Common myeloid progenitor, CD34-positive (primary cell): ENCODE data around the gene RAB3C.
A peak's percentile ranks its signal among the peaks of the same experiment; 100 is the strongest.

Experiments
- CTCF ChIA-PET: fragments of 350-600 bp; sonication (Branson Sonifier 250); formaldehyde crosslinking; loops from one replicate; lab custom pipeline; 2021; ENCODE audit warnings: antibody characterized with exemption; lab: Charles Lee
- POLR2A ChIA-PET: fragments of 350-600 bp; sonication (Branson Sonifier 250); formaldehyde crosslinking; loops from one replicate; lab custom pipeline; 2021; ENCODE audit warnings: antibody characterized with exemption; lab: Charles Lee
- DNase-seq, 3 donors: peaks; one replicate each; pipeline versions ENCODE4 v3.0.0 to v3.0.0-alpha.2; 2013
- H3K27ac ChIP-seq, 2 experiments: 1 replicate in 1 of 2; 2 replicates in 1 of 2; pipeline ENCODE4 v1.7.0; 2013; ENCODE audit warnings: inconsistent platforms in 2 of 2, low read length in 2 of 2, mild to moderate bottlenecking in 2 of 2, low read depth in 1 of 2, moderate library complexity in 1 of 2; ENCODE audit not compliant: severe bottlenecking in 2 of 2, insufficient read depth in 1 of 2, poor library complexity in 1 of 2
- H3K27me3 ChIP-seq, 5 experiments: replicated peaks in 2 of 5; 1 replicate in 3 of 5; 2 replicates in 2 of 5; pipeline versions ENCODE4 v1.6.1 to v1.7.0; 2013; ENCODE audit warnings: low read length in 4 of 5, mild to moderate bottlenecking in 2 of 5, moderate library complexity in 2 of 5, inconsistent platforms in 1 of 5; ENCODE audit not compliant: insufficient read depth in 5 of 5, control insufficient read depth in 4 of 5
- H3K36me3 ChIP-seq, 4 experiments: 1 replicate in 2 of 4; 2 replicates in 2 of 4; pipeline versions ENCODE4 v1.6.1 to v1.7.0; 2013; ENCODE audit warnings: low read length in 3 of 4, control low read depth in 1 of 4, mild to moderate bottlenecking in 1 of 4; ENCODE audit not compliant: control insufficient read depth in 4 of 4, insufficient read depth in 4 of 4
- H3K4me1 ChIP-seq, 4 experiments: 1 replicate in 3 of 4; 2 replicates in 1 of 4; pipeline versions ENCODE4 v1.6.1 to v1.7.1; 2013; ENCODE audit warnings: low read length in 3 of 4, mild to moderate bottlenecking in 3 of 4, control low read depth in 1 of 4, inconsistent platforms in 1 of 4, moderate library complexity in 1 of 4; ENCODE audit not compliant: control insufficient read depth in 4 of 4, insufficient read depth in 4 of 4; ENCODE audit errors: control extremely low read depth in 1 of 4
- H3K4me3 ChIP-seq, 7 experiments: 1 replicate in 4 of 7; 2 replicates in 3 of 7; pipeline versions ENCODE4 v1.5.1 to v1.7.0; 2013; ENCODE audit warnings: mild to moderate bottlenecking in 7 of 7, low read length in 6 of 7, moderate library complexity in 6 of 7, inconsistent platforms in 2 of 7, low read depth in 2 of 7, control low read depth in 1 of 7; ENCODE audit not compliant: insufficient read depth in 4 of 7, control insufficient read depth in 1 of 7; ENCODE audit errors: extremely low read depth in 1 of 7
- H3K9me3 ChIP-seq, 5 experiments: 1 replicate in 4 of 5; 2 replicates in 1 of 5; pipeline versions ENCODE4 v1.6.1 to v1.7.1; 2013; ENCODE audit warnings: low read length in 4 of 5, mild to moderate bottlenecking in 2 of 5, inconsistent platforms in 1 of 5, low read depth in 1 of 5, moderate library complexity in 1 of 5; ENCODE audit not compliant: control insufficient read depth in 4 of 5, insufficient read depth in 2 of 5; ENCODE audit errors: control extremely low read depth in 1 of 5
- WGBS: methylation state at CpG from one replicate; pipeline ENCODE4 v1.1.5; 2013; ENCODE audit not compliant: insufficient coverage; 5-methylcytosine and 5-hydroxymethylcytosine counted together

RAB3C gene

GRCh38 chr5:58793888-58794657, 211.2 kb downstream of the RAB3C start:
- Histone ChIP-seq H3K9me3 (no peaks in the 10 kb centered on the region), H3K27me3 (no peaks in the 10 kb centered on the region), H3K36me3 (no peaks in the 10 kb centered on the region), H3K27ac (no peak overlapping the region), H3K4me3 (no peak overlapping the region), H3K4me1 (peaks cover 0 to 2% (median 0%) of the 10 kb centered on the region in 4 experiments)
- no CpG with 5 or more reads among the region's 4 CpGs for WGBS
- CTCF ChIA-PET, result no interaction called here
- POLR2A ChIA-PET, result no interaction called here
- peak in 2 of 3 donors; percentile 41 to 46 for DNase-seq

- DNase-seq, result no peak
- Histone ChIP-seq H3K36me3 (no peaks in the 10 kb centered on the region), H3K27ac (no peak overlapping the region), H3K27me3 (no peaks in the 10 kb centered on the region), H3K4me3 (no peak overlapping the region), H3K4me1 (peaks cover 0 to 2% (median 0%) of the 10 kb centered on the region in 4 experiments), H3K9me3 (no peaks in the 10 kb centered on the region)
- ChIA-PET POLR2A (no interaction called here), CTCF (interaction anchor here (1.7 kb wide), 1 partner anchor 9 kb away, joined by 4 read pairs; no protein-coding TSS in a partner anchor)
- WGBS, result 100% methylated on average over 2 of the region's 4 CpGs
Observed at GRCh38 chr5:58794875-58795274, 212.0 kb downstream of the RAB3C start.

- no peak overlapping the region for H3K4me3 ChIP-seq
- H3K4me1 ChIP-seq, result peaks cover 0 to 2% (median 0%) of the 10 kb centered on the region in 4 experiments
- POLR2A ChIA-PET, result no interaction called here
- no peaks in the 10 kb centered on the region for H3K27me3 ChIP-seq
- no peaks in the 10 kb centered on the region for H3K36me3 ChIP-seq
- CTCF ChIA-PET, result interaction anchor here (1.7 kb wide), 1 partner anchor 9 kb away, joined by 4 read pairs; no protein-coding TSS in a partner anchor
- DNase-seq, result no peak
- H3K27ac ChIP-seq, result no peak overlapping the region
- no peaks in the 10 kb centered on the region for H3K9me3 ChIP-seq
Observed at GRCh38 chr5:58795327-58795726, 212.5 kb downstream of the RAB3C start.

GRCh38 chr5:58797021-58797420, 214.1 kb downstream of the RAB3C start:
- no peak overlapping the region for H3K4me3 ChIP-seq
- H3K4me1 ChIP-seq, result peaks cover 0 to 2% (median 0%) of the 10 kb centered on the region in 4 experiments
- CTCF ChIA-PET, result interaction anchor here (0.9 to 1.5 kb wide), 4 partner anchors 15 to 53 kb away, joined by 3 to 4 read pairs (median 3); no protein-coding TSS in a partner anchor
- DNase-seq, result no peak
- no peaks in the 10 kb centered on the region for H3K9me3 ChIP-seq
- no peaks in the 10 kb centered on the region for H3K27me3 ChIP-seq
- no peaks in the 10 kb centered on the region for H3K36me3 ChIP-seq
- POLR2A ChIA-PET, result no interaction called here
- no peak overlapping the region for H3K27ac ChIP-seq

- WGBS, result 100% methylated on average over 1 of the region's 7 CpGs
- POLR2A ChIA-PET, result interaction anchor here (1.2 kb wide), 1 partner anchor 26 kb away, joined by 3 read pairs; no protein-coding TSS in a partner anchor
Observed at GRCh38 chr5:58800356-58800755, 217.5 kb downstream of the RAB3C start.

GRCh38 chr5:58800861-58801540, 218.1 kb downstream of the RAB3C start:
- Histone ChIP-seq H3K4me3 (no peak overlapping the region), H3K36me3 (no peaks in the 10 kb centered on the region), H3K9me3 (no peaks in the 10 kb centered on the region), H3K27ac (no peak overlapping the region), H3K27me3 (no peaks in the 10 kb centered on the region), H3K4me1 (no peaks in the 10 kb centered on the region)
- 88% methylated on average over 3 of the region's 5 CpGs for WGBS
- no peak for DNase-seq
- POLR2A ChIA-PET, result interaction anchor here (1.2 kb wide), 1 partner anchor 27 kb away, joined by 3 read pairs; no protein-coding TSS in a partner anchor
- CTCF ChIA-PET, result interaction anchor here (2.3 kb wide), 1 partner anchor 15 kb away, joined by 5 read pairs; no protein-coding TSS in a partner anchor

More at GRCh38 chr5:58800356-58800755, 217.5 kb downstream of the RAB3C start:
- CTCF ChIA-PET, result interaction anchor here (2.3 kb wide), 1 partner anchor 14 kb away, joined by 5 read pairs; no protein-coding TSS in a partner anchor
- no peak overlapping the region for H3K4me3 ChIP-seq
- no peak for DNase-seq
- no peaks in the 10 kb centered on the region for H3K4me1 ChIP-seq
- H3K27me3 ChIP-seq, result no peaks in the 10 kb centered on the region
- H3K36me3 ChIP-seq, result no peaks in the 10 kb centered on the region
- H3K27ac ChIP-seq, result no peak overlapping the region
- no peaks in the 10 kb centered on the region for H3K9me3 ChIP-seq

- CTCF ChIA-PET, result interaction anchor here (1.7 kb wide), 1 partner anchor 14 kb away, joined by 5 read pairs; no protein-coding TSS in a partner anchor
- Histone ChIP-seq H3K27ac (no peak overlapping the region), H3K27me3 (no peaks in the 10 kb centered on the region), H3K36me3 (no peaks in the 10 kb centered on the region), H3K4me3 (no peak overlapping the region), H3K4me1 (no peaks in the 10 kb centered on the region), H3K9me3 (no peaks in the 10 kb centered on the region)
- POLR2A ChIA-PET, result no interaction called here
- no peak for DNase-seq
Observed at GRCh38 chr5:58803056-58803455, 220.2 kb downstream of the RAB3C start.
